Smooth muscle cell (in vitro differentiated cells): ENCODE data around the gene WWP2. TPM values are rescaled to one million over a fixed set of nuclear protein-coding genes. Genes with fewer than 3 reads are reported as not detected.

ENCODE experiments used
- DNase-seq: peaks from one replicate; lab custom pipeline; 2025; ENCODE audit not compliant: unreplicated experiment; lab: John Stamatoyannopoulos, UW
- H2AFZ ChIP-seq: fragments of 200-600 bp; sonication (generic); 2 replicates; pipeline ENCODE4 v1.6.0; 2016; ENCODE audit warnings: antibody characterized with exemption, low read depth, mild to moderate bottlenecking
- H3F3A ChIP-seq: fragments of 200-600 bp; sonication (generic); 2 replicates; pipeline ENCODE4 v1.6.0; 2017; ENCODE audit warnings: antibody characterized with exemption, low read depth
- H3K27ac ChIP-seq: fragments of 200-600 bp; sonication (generic); 2 replicates; pipeline ENCODE4 v1.5.1; 2016; ENCODE audit warnings: low read depth, mild to moderate bottlenecking
- H3K27me3 ChIP-seq: fragments of 200-600 bp; sonication (generic); 2 replicates; pipeline ENCODE4 v1.6.1; 2016; ENCODE audit warnings: low read depth, mild to moderate bottlenecking
- H3K36me3 ChIP-seq: fragments of 200-600 bp; sonication (generic); 2 replicates; pipeline ENCODE4 v1.5.1; 2016; ENCODE audit warnings: low read depth
- H3K4me1 ChIP-seq: fragments of 200-600 bp; sonication (generic); 2 replicates; pipeline ENCODE4 v1.5.1; 2016; ENCODE audit warnings: low read depth
- H3K4me2 ChIP-seq: fragments of 200-600 bp; sonication (generic); 2 replicates; pipeline ENCODE4 v1.6.0; 2016; ENCODE audit warnings: mild to moderate bottlenecking
- H3K4me3 ChIP-seq: fragments of 200-600 bp; sonication (generic); 2 replicates; pipeline ENCODE4 v1.5.1; 2016; ENCODE audit warnings: mild to moderate bottlenecking
- H3K79me2 ChIP-seq: fragments of 200-600 bp; sonication (generic); 2 replicates; pipeline ENCODE4 v1.6.0; 2016; ENCODE audit warnings: low read depth, mild to moderate bottlenecking
- H3K9ac ChIP-seq: fragments of 200-600 bp; sonication (generic); 2 replicates; pipeline ENCODE4 v1.6.0; 2016; ENCODE audit warnings: low read depth
- H3K9me3 ChIP-seq: fragments of 200-600 bp; sonication (generic); replicated peaks from 2 replicates; pipeline ENCODE4 v1.5.1; 2016; ENCODE audit warnings: low read depth
- H4K20me1 ChIP-seq: fragments of 200-600 bp; sonication (generic); 2 replicates; pipeline ENCODE4 v1.6.0; 2016; ENCODE audit warnings: low read depth
- WGBS: methylation state at CpG from one replicate; pipeline ENCODE4 v1.1.7; 2016; ENCODE audit warnings: low lambda C conversion rate; 5-methylcytosine and 5-hydroxymethylcytosine counted together
- polyA plus RNA-seq: library from polyadenylated mRNA; unstranded; fragments of >200 nt; fragmentation: Nextera tagmentation; extraction: Ambion mirVana; gene quantifications from 2 replicates; pipeline ENCODE4 v1.2.1, GENCODE V29; 2016
- total RNA-seq: library from RNA; depleted of rRNA; stranded (reverse); fragments of >200 nt; gene quantifications from 2 replicates; pipeline ENCODE4 v1.2.3, GENCODE V29; 2014
- TF ChIP-seq, protein P1 (sequence below): fragments of 200-600 bp; sonication (generic); IDR thresholded peaks from 2 replicates; pipeline ENCODE4 v1.5.1; 2017; ENCODE audit warnings: borderline replicate concordance, mild to moderate bottlenecking, antibody characterized with exemption; ENCODE audit not compliant: insufficient read depth, poor library complexity, severe bottlenecking

WWP2 gene
- total and polyA plus RNA-seq, 2 experiments from 2014 or later = 7.8 to 9.0 TPM

DNA sequence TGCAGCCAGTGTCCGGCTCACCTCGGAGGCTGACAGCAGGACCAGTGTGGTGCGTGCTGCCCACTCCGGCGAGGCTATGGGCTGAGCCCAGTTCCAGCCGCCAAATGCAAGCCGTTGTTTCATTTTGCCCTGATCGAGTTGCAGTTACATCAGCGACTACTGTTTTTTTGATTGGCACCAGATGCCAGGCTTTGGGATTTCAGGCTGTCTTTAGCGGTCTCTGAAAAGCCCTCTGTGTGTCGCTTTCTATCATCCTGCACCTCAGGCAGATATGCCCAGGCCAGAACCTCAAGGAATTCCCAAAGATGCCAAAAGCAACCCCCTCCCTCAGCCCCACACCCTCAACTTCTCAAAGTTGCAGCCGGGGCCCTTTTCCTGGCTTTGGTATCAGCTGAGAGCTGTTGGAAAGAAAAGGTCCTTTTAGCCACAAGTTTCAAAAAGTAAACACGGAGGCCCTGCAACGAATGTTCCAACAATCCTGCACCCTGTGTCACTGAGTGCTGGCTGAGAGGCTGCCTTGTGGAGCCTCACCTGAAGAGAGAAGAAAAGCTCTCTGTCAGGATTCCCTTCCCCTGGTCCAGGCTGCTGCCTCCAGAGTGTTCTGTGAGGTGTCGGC lies 58.9 kb downstream of the WWP2 start:
- H4K20me1 ChIP-seq = no peaks in the 10 kb centered on the region
- no peak overlapping the region for H3K27ac ChIP-seq
- no peaks in the 10 kb centered on the region for H3K79me2 ChIP-seq
- H3K4me2 ChIP-seq = no peak overlapping the region
- no peaks in the 10 kb centered on the region for H3K9me3 ChIP-seq
- H2AFZ ChIP-seq = no peak overlapping the region
- no peak for DNase-seq
- no peak overlapping the region for H3K9ac ChIP-seq
- no peaks in the 10 kb centered on the region for H3K36me3 ChIP-seq
- H3F3A ChIP-seq = no peaks in the 10 kb centered on the region
- H3K4me1 ChIP-seq = no peaks in the 10 kb centered on the region
- H3K27me3 ChIP-seq = no peaks in the 10 kb centered on the region
- TF ChIP-seq, protein P1, sequence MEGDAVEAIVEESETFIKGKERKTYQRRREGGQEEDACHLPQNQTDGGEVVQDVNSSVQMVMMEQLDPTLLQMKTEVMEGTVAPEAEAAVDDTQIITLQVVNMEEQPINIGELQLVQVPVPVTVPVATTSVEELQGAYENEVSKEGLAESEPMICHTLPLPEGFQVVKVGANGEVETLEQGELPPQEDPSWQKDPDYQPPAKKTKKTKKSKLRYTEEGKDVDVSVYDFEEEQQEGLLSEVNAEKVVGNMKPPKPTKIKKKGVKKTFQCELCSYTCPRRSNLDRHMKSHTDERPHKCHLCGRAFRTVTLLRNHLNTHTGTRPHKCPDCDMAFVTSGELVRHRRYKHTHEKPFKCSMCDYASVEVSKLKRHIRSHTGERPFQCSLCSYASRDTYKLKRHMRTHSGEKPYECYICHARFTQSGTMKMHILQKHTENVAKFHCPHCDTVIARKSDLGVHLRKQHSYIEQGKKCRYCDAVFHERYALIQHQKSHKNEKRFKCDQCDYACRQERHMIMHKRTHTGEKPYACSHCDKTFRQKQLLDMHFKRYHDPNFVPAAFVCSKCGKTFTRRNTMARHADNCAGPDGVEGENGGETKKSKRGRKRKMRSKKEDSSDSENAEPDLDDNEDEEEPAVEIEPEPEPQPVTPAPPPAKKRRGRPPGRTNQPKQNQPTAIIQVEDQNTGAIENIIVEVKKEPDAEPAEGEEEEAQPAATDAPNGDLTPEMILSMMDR = no peak
- 85% methylated on average over 15 of the region's 15 CpGs for WGBS
- no peak overlapping the region for H3K4me3 ChIP-seq

- H3K27me3 ChIP-seq = no peaks in the 10 kb centered on the region
- H2AFZ ChIP-seq = no peak overlapping the region
- no peaks in the 10 kb centered on the region for H3K36me3 ChIP-seq
- no peak overlapping the region for H3K9ac ChIP-seq
- H3K4me3 ChIP-seq = no peak overlapping the region
- WGBS = 97% methylated on average over 6 of the region's 6 CpGs
- TF ChIP-seq, protein P1 = no peak
- no peak for DNase-seq
- H3K9me3 ChIP-seq = no peaks in the 10 kb centered on the region
- no peak overlapping the region for H3K4me2 ChIP-seq
- no peaks in the 10 kb centered on the region for H3K4me1 ChIP-seq
- H3K27ac ChIP-seq = no peak overlapping the region
- H3F3A ChIP-seq = no peaks in the 10 kb centered on the region
- H4K20me1 ChIP-seq = no peaks in the 10 kb centered on the region
- no peaks in the 10 kb centered on the region for H3K79me2 ChIP-seq
These were observed 59.7 kb downstream of the WWP2 start for GRCh38 chr16:69821844-69822173.

- no peak overlapping the region for H3K9ac ChIP-seq
- H3K27me3 ChIP-seq = no peaks in the 10 kb centered on the region
- H3K4me1 ChIP-seq = no peaks in the 10 kb centered on the region
- no peaks in the 10 kb centered on the region for H3K79me2 ChIP-seq
- TF ChIP-seq, protein P1 = no peak
- no peak overlapping the region for H3K27ac ChIP-seq
- no peaks in the 10 kb centered on the region for H3K9me3 ChIP-seq
- H3K4me3 ChIP-seq = no peak overlapping the region
- WGBS = 97% methylated on average over 11 of the region's 11 CpGs
- H3F3A ChIP-seq = no peaks in the 10 kb centered on the region
- DNase-seq = no peak
- no peaks in the 10 kb centered on the region for H3K36me3 ChIP-seq
- no peak overlapping the region for H2AFZ ChIP-seq
- H4K20me1 ChIP-seq = no peaks in the 10 kb centered on the region
- no peak overlapping the region for H3K4me2 ChIP-seq
These were observed 60.2 kb downstream of the WWP2 start for GRCh38 chr16:69822174-69822935.
